ENCODE data around the gene AGO4. TPM values are rescaled to one million over a fixed set of nuclear protein-coding genes. Genes with fewer than 3 reads are reported as not detected.
"Not testable (repeated sequence)": the region's sequence is repeated elsewhere in the genome, so short reads cannot be mapped to it uniquely, and the experiment has no call there.

Gene AGO4
- total and polyA plus RNA-seq, 7 donors = 3.5 to 27.4 (median 13.9) TPM

DNA sequence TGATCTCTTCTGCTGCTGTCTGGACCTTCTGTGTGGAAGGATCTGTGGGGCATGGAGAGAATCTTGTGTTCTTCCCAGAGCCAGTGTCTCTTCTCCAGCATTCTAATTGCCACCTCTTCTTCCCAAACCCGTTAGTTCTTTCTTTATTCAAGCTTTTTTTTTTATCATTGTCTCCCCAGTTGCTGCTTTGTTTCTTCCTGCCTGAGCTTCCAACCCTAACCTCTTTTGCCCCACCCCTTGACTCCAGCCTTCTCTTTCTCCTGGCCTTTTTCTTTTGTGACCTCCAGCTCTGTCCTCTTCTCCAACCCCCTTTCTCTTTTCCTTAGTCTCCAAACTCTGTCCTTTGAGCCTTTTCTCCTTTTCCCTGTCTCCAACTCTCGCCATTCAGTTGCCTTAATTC is 79.7 kb downstream of the AGO4 start:
- intact Hi-C loops (cut with DNase I) = loop anchor here in 1 of 2 donors (5.0 kb wide), 1 partner anchor 40 kb away; no protein-coding TSS in a partner anchor
- ATAC-seq = no peak
- H3K4me3 ChIP-seq = no peak overlapping the region
- DNase-seq = no peak
- H3K4me1 ChIP-seq = peaks cover 6% of the 10 kb centered on the region
- no peaks in the 10 kb centered on the region for H3K9me3 ChIP-seq
- no peaks in the 10 kb centered on the region for H3K27me3 ChIP-seq (ENCODE audit: insufficient read depth in 3 of 3, low read length in 2 of 3)
- 74 to 80% (median 75%) methylated on average over 2 of the region's 2 CpGs for WGBS, 3 donors
- TF ChIP-seq, protein P1, sequence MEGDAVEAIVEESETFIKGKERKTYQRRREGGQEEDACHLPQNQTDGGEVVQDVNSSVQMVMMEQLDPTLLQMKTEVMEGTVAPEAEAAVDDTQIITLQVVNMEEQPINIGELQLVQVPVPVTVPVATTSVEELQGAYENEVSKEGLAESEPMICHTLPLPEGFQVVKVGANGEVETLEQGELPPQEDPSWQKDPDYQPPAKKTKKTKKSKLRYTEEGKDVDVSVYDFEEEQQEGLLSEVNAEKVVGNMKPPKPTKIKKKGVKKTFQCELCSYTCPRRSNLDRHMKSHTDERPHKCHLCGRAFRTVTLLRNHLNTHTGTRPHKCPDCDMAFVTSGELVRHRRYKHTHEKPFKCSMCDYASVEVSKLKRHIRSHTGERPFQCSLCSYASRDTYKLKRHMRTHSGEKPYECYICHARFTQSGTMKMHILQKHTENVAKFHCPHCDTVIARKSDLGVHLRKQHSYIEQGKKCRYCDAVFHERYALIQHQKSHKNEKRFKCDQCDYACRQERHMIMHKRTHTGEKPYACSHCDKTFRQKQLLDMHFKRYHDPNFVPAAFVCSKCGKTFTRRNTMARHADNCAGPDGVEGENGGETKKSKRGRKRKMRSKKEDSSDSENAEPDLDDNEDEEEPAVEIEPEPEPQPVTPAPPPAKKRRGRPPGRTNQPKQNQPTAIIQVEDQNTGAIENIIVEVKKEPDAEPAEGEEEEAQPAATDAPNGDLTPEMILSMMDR (IDR thresholded peaks at IDR 0.05) = no peak
- no peak overlapping the region for H3K27ac ChIP-seq
- peaks cover 0 to 42% of the 10 kb centered on the region in 2 donors for H3K36me3 ChIP-seq (ENCODE audit: insufficient read depth in 1 of 2, low read depth in 1 of 2)

- H3K9me3 ChIP-seq = no peaks in the 10 kb centered on the region
- H3K4me1 ChIP-seq = peaks cover 6% of the 10 kb centered on the region
- TF ChIP-seq, protein P1 (IDR thresholded peaks at IDR 0.05) = no peak
- H3K36me3 ChIP-seq (ENCODE audit: insufficient read depth in 1 of 2, low read depth in 1 of 2) = peaks cover 0 to 50% of the 10 kb centered on the region in 2 donors
- ATAC-seq (no peak), DNase-seq (no peak)
- H3K4me3 ChIP-seq = no peak overlapping the region
- H3K27ac ChIP-seq = no peak overlapping the region
- intact Hi-C loops (cut with DNase I) = loop anchor here in 1 of 2 donors (5.0 kb wide), 1 partner anchor 39 kb away; no protein-coding TSS in a partner anchor
- WGBS, 3 donors = 92 to 96% (median 94%) methylated on average over 11 of the region's 11 CpGs
- no peaks in the 10 kb centered on the region for H3K27me3 ChIP-seq (ENCODE audit: insufficient read depth in 3 of 3, low read length in 2 of 3)
Measured at GRCh38 chr1:35888255-35888654, 80.4 kb downstream of the AGO4 start.

DNA sequence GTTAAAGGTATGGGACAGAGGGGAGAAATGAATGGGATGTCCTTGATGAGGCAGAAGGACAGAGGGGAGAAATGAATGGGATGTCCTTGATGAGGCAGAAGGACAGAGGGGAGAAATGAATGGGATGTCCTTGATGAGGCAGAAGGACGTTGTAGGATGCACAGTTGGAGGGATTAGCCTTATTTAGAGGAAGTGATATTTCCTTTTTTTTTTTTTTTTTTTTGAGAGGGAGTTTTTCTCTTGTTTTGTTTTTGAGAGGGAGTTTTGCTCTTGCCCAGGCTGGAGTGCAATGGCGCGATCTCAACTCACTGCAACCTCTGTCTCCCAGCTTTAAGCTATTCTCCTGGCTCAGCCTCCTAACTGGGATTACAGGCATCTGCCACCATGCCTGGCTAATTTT is 81.2 kb downstream of the AGO4 start:
- not testable (repeated sequence) for H3K9me3 ChIP-seq; H3K27ac ChIP-seq; H3K4me1 ChIP-seq; DNase-seq; H3K4me3 ChIP-seq; H3K27me3 ChIP-seq (ENCODE audit: insufficient read depth in 3 of 3, low read length in 2 of 3); ATAC-seq
- peaks cover 0 to 57% of the 10 kb centered on the region in 2 donors for H3K36me3 ChIP-seq (ENCODE audit: insufficient read depth in 1 of 2, low read depth in 1 of 2)
- intact Hi-C loops (cut with DNase I) = loop anchor here in 1 of 2 donors (5.0 kb wide), 1 partner anchor 38 kb away; no protein-coding TSS in a partner anchor
- 79 to 90% (median 83%) methylated on average over 3 of the region's 3 CpGs for WGBS, 3 donors

GRCh38 chr1:35893051-35893879 is 85.4 kb downstream of the AGO4 start:
- no peaks in the 10 kb centered on the region for H3K9me3 ChIP-seq
- H3K4me1 ChIP-seq = no peaks in the 10 kb centered on the region
- peak overlapping the region; percentile 23 for H3K27ac ChIP-seq
- intact Hi-C loops (cut with DNase I) = no loop called here
- DNase-seq (peak in 1 of 2 donors; percentile 55), ATAC-seq (peak; percentile 47 to 83 (median 62))
- TF ChIP-seq, protein P1 (IDR thresholded peaks at IDR 0.05) = no peak
- H3K27me3 ChIP-seq (ENCODE audit: insufficient read depth in 3 of 3, low read length in 2 of 3) = no peaks in the 10 kb centered on the region
- H3K4me3 ChIP-seq = no peak overlapping the region
- peaks cover 2 to 98% of the 10 kb centered on the region in 2 donors for H3K36me3 ChIP-seq (ENCODE audit: insufficient read depth in 1 of 2, low read depth in 1 of 2)
- 61 to 82% (median 63%) methylated on average over 13 to 14 of the region's 14 CpGs for WGBS, 3 donors

- H3K27me3 ChIP-seq (ENCODE audit: insufficient read depth in 3 of 3, low read length in 2 of 3) = no peaks in the 10 kb centered on the region
- peaks cover 4 to 98% of the 10 kb centered on the region in 2 donors for H3K36me3 ChIP-seq (ENCODE audit: insufficient read depth in 1 of 2, low read depth in 1 of 2)
- WGBS, 3 donors = 52 to 90% (median 83%) methylated on average over 6 of the region's 6 CpGs
- DNase-seq = peak in 1 of 2 donors; percentile 28
- no peaks in the 10 kb centered on the region for H3K9me3 ChIP-seq
- no peaks in the 10 kb centered on the region for H3K4me1 ChIP-seq
- ATAC-seq = peak; percentile 66 to 87 (median 79)
- intact Hi-C loops (cut with DNase I) = no loop called here
- H3K27ac ChIP-seq = peak overlapping the region; percentile 23
- no peak overlapping the region for H3K4me3 ChIP-seq
- TF ChIP-seq, protein P1 (IDR thresholded peaks at IDR 0.05) = no peak
Measured at GRCh38 chr1:35894183-35894582, 86.4 kb downstream of the AGO4 start.

Data from psoas muscle (tissue), 8 donors.